GM21515 (cell line): ENCODE results near the gene TYR.
"Not testable (repeated sequence)": the region's sequence is repeated elsewhere in the genome, so short reads cannot be mapped to it uniquely, and the experiment has no call there.

ENCODE experiments used
- ATAC-seq: cut with Tn5 transposase; IDR thresholded peaks from one replicate; pipeline ENCODE4 v1.9.1; 2021; ENCODE audit not compliant: unreplicated experiment

TYR gene

DNA sequence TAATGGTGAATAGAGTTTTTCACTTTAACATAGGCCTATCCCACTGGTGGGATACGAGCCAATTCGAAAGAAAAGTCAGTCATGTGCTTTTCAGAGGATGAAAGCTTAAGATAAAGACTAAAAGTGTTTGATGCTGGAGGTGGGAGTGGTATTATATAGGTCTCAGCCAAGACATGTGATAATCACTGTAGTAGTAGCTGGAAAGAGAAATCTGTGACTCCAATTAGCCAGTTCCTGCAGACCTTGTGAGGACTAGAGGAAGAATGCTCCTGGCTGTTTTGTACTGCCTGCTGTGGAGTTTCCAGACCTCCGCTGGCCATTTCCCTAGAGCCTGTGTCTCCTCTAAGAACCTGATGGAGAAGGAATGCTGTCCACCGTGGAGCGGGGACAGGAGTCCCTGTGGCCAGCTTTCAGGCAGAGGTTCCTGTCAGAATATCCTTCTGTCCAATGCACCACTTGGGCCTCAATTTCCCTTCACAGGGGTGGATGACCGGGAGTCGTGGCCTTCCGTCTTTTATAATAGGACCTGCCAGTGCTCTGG lies at the start of gene TYR:
Gene TYR, plus strand, starts transcription at position 185 of the 541 bp plus-strand sequence. Its CDS starts 79 bp downstream, at position 264.
- ATAC-seq, result no peak

DNA sequence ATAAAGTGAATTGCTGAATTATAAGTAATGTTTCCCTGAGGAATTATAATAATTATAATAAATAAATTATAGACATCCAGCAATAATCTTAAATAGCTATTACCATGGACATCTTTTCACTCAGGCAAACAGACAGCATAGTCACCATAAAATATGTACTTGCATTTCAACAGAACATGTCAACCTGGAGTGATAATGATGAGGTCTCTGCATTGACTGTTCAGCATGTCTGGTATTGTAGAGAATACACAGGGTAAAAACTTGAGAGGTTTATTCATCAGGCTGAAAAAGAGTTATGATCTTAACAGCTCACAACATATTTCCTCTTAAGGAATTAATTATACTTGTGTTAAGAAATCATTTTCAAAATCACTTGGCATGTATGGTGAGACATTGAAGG lies 41.1 kb upstream of the TYR start:
- ATAC-seq, result no peak

DNA sequence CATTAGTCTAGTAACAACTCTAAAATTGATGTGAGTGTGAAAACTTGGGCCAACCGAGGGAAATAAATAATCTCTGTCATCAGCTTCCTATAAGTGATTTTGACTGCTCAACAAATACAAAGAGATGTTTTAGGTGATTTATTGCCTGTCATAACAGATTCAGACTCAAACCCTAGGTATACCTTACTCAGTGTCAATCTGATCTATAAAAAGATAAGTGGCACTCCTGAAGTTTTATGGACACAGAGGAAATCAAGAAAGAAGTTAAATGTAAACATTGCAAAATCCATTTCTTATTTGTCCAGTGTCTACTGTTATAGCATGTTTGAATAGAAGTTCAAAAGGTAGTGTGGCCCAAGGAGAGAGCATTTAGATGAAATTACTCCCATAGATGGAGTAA lies 30.4 kb upstream of the TYR start:
- ATAC-seq, result no peak

DNA sequence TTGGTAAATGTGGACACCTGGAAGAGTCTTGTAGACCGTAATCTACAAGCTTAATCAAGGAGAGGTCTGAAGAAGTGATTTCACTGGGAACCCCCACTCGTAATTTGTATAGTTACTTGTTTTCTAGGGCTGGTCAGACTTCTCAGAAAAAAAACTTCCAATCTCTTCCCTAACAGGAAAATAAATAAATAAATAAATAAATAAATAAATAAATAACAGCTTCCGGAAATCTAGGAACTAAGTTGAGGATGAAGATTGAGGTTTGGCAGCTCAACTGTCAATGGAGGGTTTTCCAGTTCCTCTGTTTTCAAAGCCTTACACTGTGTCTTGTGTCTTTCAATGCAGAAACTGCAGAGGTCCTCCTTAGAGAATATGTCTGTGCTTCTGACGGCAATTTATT lies 17.7 kb upstream of the TYR start:
- no peak for ATAC-seq

GRCh38 chr11:89161949-89162348 lies 15.7 kb upstream of the TYR start:
- ATAC-seq, result no peak

GRCh38 chr11:89163686-89164085 lies 14.0 kb upstream of the TYR start:
- ATAC-seq, result no peak

GRCh38 chr11:89168396-89168795 lies 9.3 kb upstream of the TYR start:
- ATAC-seq, result no peak

DNA sequence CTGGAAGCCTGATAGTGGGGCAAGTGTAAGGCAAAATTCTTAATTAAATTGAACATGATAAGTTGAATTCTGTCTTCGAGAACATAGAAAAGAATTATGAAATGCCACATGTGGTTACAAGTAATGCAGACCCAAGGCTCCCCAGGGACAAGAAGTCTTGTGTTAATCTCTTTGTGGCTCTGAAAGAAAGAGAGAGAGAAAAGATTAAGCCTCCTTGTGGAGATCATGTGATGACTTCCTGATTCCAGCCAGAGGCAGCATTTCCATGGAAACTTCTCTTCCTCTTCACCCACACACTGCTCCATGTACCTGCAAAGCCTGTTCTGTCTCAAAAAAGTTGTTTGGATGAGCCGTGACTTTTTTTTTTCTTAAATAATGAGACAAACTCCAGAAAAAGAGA lies 1.9 kb upstream of the TYR start:
- no peak for ATAC-seq

GRCh38 chr11:89176938-89177337 lies 737 bp upstream of the TYR start:
- ATAC-seq, result no peak

DNA sequence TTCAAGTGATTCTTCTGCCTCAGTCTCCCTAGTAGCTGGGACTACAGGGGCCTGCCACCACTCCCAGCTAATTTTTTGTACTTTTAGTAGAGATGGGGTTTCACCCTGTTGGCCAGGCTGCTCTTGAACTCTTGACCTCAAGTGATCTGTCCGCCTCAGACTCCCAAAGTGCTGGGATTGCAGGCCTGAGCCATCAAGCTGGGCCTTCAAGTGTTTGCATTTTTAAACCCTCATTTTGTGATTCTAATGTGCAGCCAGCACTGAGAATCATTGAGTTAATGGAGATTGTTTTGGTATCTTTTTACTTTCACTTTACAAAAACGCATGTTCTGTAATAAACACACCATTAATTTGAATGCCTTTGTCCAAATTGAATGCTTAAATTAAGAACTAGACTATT lies 3.4 kb downstream of the TYR start:
- ATAC-seq, result no peak

DNA sequence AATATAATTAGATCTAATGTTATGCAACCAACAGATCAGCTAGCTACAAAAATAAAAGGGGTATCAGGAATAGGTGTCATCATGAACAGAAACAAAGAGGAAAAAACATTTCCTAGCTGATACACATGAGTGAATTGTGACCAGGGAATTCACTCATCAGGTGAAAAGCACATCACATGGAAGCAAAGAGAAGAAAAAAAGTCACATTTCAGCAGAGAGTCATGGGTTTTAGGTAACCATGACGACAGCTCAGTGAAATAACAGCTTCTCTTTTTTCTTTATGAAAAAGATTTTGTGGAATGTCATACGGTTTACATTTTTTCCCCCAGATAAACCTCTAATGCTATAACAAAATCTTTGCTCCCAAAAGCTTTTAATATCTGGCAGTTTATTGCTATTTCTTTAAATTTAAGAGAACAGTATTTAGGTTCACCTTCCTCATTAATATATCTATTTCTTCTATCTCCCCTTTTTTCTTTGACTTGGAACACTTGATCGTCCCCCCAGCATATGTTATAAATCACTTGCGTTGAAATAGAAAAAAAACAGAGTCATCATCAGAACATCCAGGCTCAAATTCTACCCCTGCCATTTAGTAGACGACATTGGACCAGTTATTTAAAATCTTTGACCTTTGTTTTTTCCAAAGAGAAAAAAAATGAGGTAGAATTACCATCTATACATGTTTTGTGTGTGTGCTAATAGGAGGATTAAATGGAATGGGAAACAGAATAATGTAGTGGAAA lies 5.3 kb downstream of the TYR start:
- no peak for ATAC-seq

- no peak for ATAC-seq
Observed at GRCh38 chr11:89184021-89184420, 6.3 kb downstream of the TYR start.

DNA sequence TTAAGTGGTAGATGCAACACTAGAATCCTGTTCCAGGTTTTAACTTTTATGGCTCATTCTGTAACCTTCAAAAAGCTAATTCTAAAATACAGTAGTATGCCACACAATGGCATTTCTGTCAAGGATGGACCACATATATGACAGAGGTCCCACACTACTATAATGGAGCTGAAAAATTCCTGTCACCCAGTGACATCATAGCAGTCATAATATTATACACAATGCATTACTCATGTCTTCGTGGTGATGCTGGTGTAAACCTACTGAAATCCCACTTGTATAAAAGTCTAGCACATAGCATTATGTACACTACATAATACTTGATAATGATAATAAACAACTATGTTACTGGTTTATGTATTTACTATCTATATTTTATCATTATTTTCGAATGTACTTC lies 12.1 kb downstream of the TYR start:
- no peak for ATAC-seq

DNA sequence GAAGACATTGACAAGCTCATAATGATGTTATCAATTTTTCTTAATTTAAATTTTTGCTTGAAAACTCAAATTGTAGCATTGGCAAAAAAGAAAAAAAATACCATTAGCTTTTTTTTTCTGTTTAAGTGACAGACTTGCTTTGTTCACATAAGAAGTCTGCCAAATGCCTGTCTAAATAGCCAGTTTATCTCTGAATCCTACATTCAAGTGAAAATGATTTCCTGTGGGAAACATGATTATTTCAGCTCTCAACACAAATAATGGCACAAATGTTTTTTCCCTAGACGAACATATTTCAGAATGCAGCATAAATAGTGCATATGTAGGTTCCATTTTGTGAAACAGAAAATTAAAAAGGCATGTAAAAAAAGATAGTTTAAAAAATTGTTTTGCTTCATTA lies 23.5 kb downstream of the TYR start:
- ATAC-seq, result no peak

DNA sequence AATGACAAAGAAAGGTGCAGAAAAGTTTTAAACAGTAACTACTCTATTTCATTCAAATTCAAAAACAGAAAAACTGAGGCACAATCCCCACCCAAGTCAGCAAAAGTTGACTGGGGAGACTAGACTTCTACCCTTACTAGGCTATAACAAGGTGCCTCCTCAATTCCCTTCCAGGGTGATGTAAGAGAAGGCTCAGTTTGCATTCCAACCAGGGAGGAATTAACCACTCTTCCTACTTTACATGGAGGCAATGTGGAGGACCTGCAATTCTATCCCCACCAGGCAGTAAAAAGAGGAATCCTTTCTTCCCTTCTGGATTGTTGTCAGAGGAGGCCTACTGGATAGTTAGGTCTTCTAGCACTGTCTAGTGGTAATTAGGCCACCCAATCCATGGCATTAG lies 26.1 kb downstream of the TYR start:
- no peak for ATAC-seq

DNA sequence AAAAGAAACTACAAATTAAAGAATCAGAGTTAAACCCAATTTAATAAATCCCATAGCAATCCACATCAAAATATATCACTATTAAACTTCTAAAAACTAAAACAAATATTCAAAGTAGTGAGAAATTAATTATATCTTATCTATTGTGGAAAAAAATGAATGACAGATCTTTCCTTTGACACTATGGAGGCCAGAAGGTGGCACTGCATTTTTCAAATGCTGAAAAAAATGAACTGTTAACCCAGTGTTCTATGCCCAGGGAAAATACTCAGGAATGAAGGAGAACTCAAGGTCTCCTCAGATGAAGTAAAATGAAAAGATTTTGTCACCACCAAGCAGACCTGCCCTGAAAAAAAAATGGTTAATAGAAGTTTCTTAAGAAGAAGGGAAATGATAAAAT lies 27.7 kb downstream of the TYR start:
- ATAC-seq, result no peak

GRCh38 chr11:89220684-89221339 lies 43.1 kb downstream of the TYR start:
- ATAC-seq, result no peak

DNA sequence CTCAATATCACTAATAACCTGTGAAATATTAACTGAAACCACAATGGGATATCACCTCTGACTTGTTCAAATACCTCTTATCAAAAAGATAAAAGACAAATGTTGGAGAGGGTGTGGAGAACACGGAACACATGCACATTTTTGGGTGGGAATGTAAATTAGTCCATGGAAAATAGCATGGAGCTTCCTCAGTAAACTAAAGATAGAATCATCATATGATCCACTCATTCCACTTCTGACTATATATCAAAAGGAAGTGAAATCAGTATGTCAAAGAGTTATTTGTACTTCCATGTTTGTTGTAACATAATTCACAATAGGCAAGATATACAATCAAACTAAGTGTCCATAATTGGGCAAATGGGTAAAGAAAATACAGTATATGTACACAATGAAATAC lies 57.4 kb downstream of the TYR start:
- no peak for ATAC-seq

DNA sequence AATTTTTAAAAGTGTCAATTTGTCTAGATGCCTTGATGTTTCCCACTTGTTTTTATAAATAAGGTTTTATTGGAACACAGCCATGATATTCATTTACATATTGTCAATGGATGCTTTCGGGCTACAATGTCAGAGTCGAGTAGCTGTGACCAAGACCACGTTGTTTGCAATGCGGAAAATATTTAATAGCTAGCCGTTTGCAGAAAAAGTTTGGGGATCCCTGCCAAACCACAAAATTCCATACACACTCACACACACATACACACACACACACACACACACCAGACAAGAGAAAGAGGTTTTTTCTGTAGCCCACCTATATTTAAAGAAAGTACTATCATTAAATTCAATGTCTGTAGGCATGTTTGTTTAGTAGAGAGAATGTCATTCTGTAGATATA lies 58.3 kb downstream of the TYR start:
- no peak for ATAC-seq

- ATAC-seq, result not testable (repeated sequence)
Observed at GRCh38 chr11:89247007-89247406, 69.3 kb downstream of the TYR start.

- no peak for ATAC-seq
Observed at GRCh38 chr11:89249196-89249595, 71.5 kb downstream of the TYR start.

DNA sequence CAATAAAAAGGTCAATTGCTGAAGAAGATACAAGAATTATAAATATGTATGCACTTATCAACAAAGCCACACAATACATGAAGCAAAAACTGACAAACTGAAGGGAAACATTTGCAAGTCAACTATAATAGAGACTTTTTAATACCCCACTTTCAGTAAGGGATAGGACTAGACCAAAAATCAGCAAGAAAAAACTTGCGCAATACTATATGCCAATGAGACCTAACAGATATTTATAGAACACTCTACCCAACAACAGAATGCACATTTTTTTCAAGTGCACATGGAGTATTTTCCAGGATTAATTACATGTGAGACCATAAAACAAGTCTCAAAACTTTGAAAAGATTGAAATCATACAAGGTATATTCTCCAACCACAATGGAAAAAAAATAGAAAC lies 83.8 kb downstream of the TYR start:
- not testable (repeated sequence) for ATAC-seq
